ENCODE data around the gene BLID. TPM values are rescaled to one million over a fixed set of nuclear protein-coding genes. Genes with fewer than 3 reads are reported as not detected.

BLID gene
- total RNA-seq, 1 donor from 2014 or later, result 1.2 TPM

DNA sequence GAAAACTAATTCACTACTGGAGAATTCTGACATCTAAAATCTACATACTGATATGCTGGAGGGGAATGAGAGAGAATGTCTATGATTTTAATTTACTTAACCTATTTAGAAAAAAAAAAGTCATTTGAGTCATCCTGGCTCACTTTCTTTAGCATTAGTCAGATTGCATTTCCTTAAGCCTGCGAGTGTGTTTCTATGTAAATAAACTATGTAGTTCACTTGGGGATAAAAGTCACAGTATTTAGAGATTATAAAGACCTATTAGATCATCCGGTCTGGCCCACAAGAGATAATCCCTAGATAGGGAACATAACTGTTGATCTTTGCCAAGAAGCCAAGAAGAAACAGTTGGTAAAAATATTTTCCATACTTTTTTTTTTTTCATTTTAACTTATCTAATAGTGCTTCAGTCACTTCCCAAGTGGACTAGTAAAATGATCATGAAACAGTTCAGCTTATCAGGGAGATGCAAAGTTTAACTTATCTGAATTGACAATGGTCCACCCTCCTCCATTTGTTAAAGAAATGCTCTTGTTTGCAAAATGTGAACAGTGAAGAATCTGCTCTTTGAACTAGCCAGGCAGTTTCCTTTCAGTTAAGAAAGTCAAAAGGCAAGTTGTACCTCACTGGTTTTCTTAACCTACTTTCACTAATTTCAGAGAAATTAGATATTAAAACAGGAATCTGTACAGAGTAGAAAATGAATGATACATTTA lies 21.2 kb upstream of the BLID start:
- H3K36me3 Mint-ChIP-seq (ENCODE audit: low read depth, unreplicated experiment), result peaks cover 4% of the 10 kb centered on the region
- no peaks in the 10 kb centered on the region for H3K27me3 Mint-ChIP-seq (ENCODE audit: low read depth, unreplicated experiment)
- Histone ChIP-seq H3K9me3 (ENCODE audit: insufficient read depth, low read depth, low read length) (no peaks in the 10 kb centered on the region), H4K20me1 (ENCODE audit: insufficient read depth, low read length) (peaks cover 5% of the 10 kb centered on the region), H3K27ac (ENCODE audit: low read depth, low read length) (peak overlapping the region; percentile 91), H3K4me1 (ENCODE audit: insufficient read depth, low read length) (peaks cover 62% of the 10 kb centered on the region), H3K27me3 (ENCODE audit: insufficient read depth, low read length) (no peaks in the 10 kb centered on the region), H3K4me3 (ENCODE audit: insufficient read depth, low read depth, low read length) (no peak overlapping the region), H3K79me2 (ENCODE audit: insufficient read depth, low read length) (peaks cover 85% of the 10 kb centered on the region), H3K9ac (ENCODE audit: low read length) (peak overlapping the region; percentile 59), H2AFZ (ENCODE audit: low read depth, low read length) (no peak overlapping the region), H3K4me2 (ENCODE audit: low read length) (peak overlapping the region; percentile 46), H3K36me3 (ENCODE audit: insufficient read depth, low read length) (peaks cover 45% of the 10 kb centered on the region)
- no peak overlapping the region for H3K4me3 Mint-ChIP-seq (ENCODE audit: unreplicated experiment)
- DNase-seq (ENCODE audit: low read depth), result peak; percentile 97
- FAIRE-seq, result peak; percentile 71
- H3K9me3 Mint-ChIP-seq (ENCODE audit: unreplicated experiment), result no peaks in the 10 kb centered on the region
- TF ChIP-seq EZH2 (IDR thresholded peaks at IDR 0.05; ENCODE audit: insufficient read depth, low read length), result no peak
- TF ChIP-seq, protein P1, sequence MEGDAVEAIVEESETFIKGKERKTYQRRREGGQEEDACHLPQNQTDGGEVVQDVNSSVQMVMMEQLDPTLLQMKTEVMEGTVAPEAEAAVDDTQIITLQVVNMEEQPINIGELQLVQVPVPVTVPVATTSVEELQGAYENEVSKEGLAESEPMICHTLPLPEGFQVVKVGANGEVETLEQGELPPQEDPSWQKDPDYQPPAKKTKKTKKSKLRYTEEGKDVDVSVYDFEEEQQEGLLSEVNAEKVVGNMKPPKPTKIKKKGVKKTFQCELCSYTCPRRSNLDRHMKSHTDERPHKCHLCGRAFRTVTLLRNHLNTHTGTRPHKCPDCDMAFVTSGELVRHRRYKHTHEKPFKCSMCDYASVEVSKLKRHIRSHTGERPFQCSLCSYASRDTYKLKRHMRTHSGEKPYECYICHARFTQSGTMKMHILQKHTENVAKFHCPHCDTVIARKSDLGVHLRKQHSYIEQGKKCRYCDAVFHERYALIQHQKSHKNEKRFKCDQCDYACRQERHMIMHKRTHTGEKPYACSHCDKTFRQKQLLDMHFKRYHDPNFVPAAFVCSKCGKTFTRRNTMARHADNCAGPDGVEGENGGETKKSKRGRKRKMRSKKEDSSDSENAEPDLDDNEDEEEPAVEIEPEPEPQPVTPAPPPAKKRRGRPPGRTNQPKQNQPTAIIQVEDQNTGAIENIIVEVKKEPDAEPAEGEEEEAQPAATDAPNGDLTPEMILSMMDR (IDR thresholded peaks at IDR 0.05; ENCODE audit: insufficient read depth, low read depth, low read length), result no peak
- peak overlapping the region; percentile 85 for H3K27ac Mint-ChIP-seq (ENCODE audit: unreplicated experiment)
- peaks cover 33% of the 10 kb centered on the region for H3K4me1 Mint-ChIP-seq (ENCODE audit: low read depth, unreplicated experiment)

GRCh38 chr11:122131126-122131525 lies 15.1 kb upstream of the BLID start:
- Mint-ChIP-seq H3K36me3 (ENCODE audit: low read depth, unreplicated experiment) (peaks cover 8% of the 10 kb centered on the region), H3K27me3 (ENCODE audit: low read depth, unreplicated experiment) (no peaks in the 10 kb centered on the region), H3K27ac (ENCODE audit: unreplicated experiment) (no peak overlapping the region), H3K4me1 (ENCODE audit: low read depth, unreplicated experiment) (no peaks in the 10 kb centered on the region), H3K4me3 (ENCODE audit: unreplicated experiment) (no peak overlapping the region), H3K9me3 (ENCODE audit: unreplicated experiment) (no peaks in the 10 kb centered on the region)
- H3K36me3 ChIP-seq (ENCODE audit: insufficient read depth, low read length), result peaks cover 72% of the 10 kb centered on the region
- H3K4me2 ChIP-seq (ENCODE audit: low read length), result no peak overlapping the region
- H3K79me2 ChIP-seq (ENCODE audit: insufficient read depth, low read length), result peaks cover 98% of the 10 kb centered on the region
- no peaks in the 10 kb centered on the region for H3K9me3 ChIP-seq (ENCODE audit: insufficient read depth, low read depth, low read length)
- H3K27ac ChIP-seq (ENCODE audit: low read depth, low read length), result no peak overlapping the region
- peak; percentile 63 for FAIRE-seq
- H2AFZ ChIP-seq (ENCODE audit: low read depth, low read length), result no peak overlapping the region
- H3K4me1 ChIP-seq (ENCODE audit: insufficient read depth, low read length), result peaks cover 21% of the 10 kb centered on the region
- H3K9ac ChIP-seq (ENCODE audit: low read length), result no peak overlapping the region
- no peak overlapping the region for H3K4me3 ChIP-seq (ENCODE audit: insufficient read depth, low read depth, low read length)
- H4K20me1 ChIP-seq (ENCODE audit: insufficient read depth, low read length), result peaks cover 53% of the 10 kb centered on the region
- no peak for DNase-seq (ENCODE audit: low read depth)
- H3K27me3 ChIP-seq (ENCODE audit: insufficient read depth, low read length), result no peaks in the 10 kb centered on the region
- no peak for TF ChIP-seq EZH2 (IDR thresholded peaks at IDR 0.05; ENCODE audit: insufficient read depth, low read length)
- TF ChIP-seq, protein P1 (IDR thresholded peaks at IDR 0.05; ENCODE audit: insufficient read depth, low read depth, low read length), result no peak

DNA sequence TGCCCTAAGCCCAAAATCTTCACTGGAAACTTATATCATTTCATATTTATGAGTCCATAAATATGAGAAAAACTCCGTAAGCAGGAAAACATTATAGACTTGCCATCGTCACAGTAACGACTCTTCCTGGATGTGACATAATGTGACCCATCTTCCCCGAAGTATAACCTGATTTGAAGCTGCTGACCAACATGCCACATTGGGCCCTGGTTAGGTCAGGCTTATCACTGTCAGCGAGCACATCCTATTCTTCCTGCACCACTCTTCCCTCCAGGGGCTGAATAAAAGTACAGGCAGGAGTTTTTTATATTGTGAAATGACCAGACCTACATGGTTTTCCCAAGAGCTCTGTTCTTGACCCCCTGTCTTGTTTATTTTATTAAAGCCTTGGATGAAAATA lies 12.1 kb upstream of the BLID start:
- Histone ChIP-seq H3K27ac (ENCODE audit: low read depth, low read length) (no peak overlapping the region), H3K27me3 (ENCODE audit: insufficient read depth, low read length) (no peaks in the 10 kb centered on the region), H3K36me3 (ENCODE audit: insufficient read depth, low read length) (peaks cover 60% of the 10 kb centered on the region), H3K9ac (ENCODE audit: low read length) (no peak overlapping the region), H3K4me1 (ENCODE audit: insufficient read depth, low read length) (peaks cover 20% of the 10 kb centered on the region), H4K20me1 (ENCODE audit: insufficient read depth, low read length) (peaks cover 67% of the 10 kb centered on the region), H3K9me3 (ENCODE audit: insufficient read depth, low read depth, low read length) (no peaks in the 10 kb centered on the region), H3K4me2 (ENCODE audit: low read length) (no peak overlapping the region), H3K4me3 (ENCODE audit: insufficient read depth, low read depth, low read length) (no peak overlapping the region), H3K79me2 (ENCODE audit: insufficient read depth, low read length) (peaks cover 98% of the 10 kb centered on the region), H2AFZ (ENCODE audit: low read depth, low read length) (no peak overlapping the region)
- H3K36me3 Mint-ChIP-seq (ENCODE audit: low read depth, unreplicated experiment), result peaks cover 13% of the 10 kb centered on the region
- no peaks in the 10 kb centered on the region for H3K27me3 Mint-ChIP-seq (ENCODE audit: low read depth, unreplicated experiment)
- H3K27ac Mint-ChIP-seq (ENCODE audit: unreplicated experiment), result no peak overlapping the region
- FAIRE-seq (no peak), DNase-seq (ENCODE audit: low read depth) (no peak)
- H3K4me3 Mint-ChIP-seq (ENCODE audit: unreplicated experiment), result no peak overlapping the region
- no peaks in the 10 kb centered on the region for H3K9me3 Mint-ChIP-seq (ENCODE audit: unreplicated experiment)
- TF ChIP-seq, protein P1 (IDR thresholded peaks at IDR 0.05; ENCODE audit: insufficient read depth, low read depth, low read length), result no peak
- no peak for TF ChIP-seq EZH2 (IDR thresholded peaks at IDR 0.05; ENCODE audit: insufficient read depth, low read length)
- no peaks in the 10 kb centered on the region for H3K4me1 Mint-ChIP-seq (ENCODE audit: low read depth, unreplicated experiment)
